ENCODE measurements around the gene LAMA3.

GRCh38 chr18:23732439-23732838 lies 43.2 kb downstream of the LAMA3 start:
- TF ChIP-seq CTCF (IDR thresholded peaks at IDR 0.05; ENCODE audit: borderline replicate concordance, extremely low read depth, low read length, poor library complexity, severe bottlenecking): no peak
- TF ChIP-seq EZH2 (IDR thresholded peaks at IDR 0.05; ENCODE audit: borderline replicate concordance, low read depth, low read length, severe bottlenecking): no peak

Measured in DND-41 (cell line).